IMR-90 (cell line): ENCODE data around the gene GLYATL1.

Experiments used
- POLR2A ChIP-seq: IDR thresholded peaks from 2 replicates; pipeline ENCODE4 v1.6.1; 2012; ENCODE audit warnings: mild to moderate bottlenecking, low read depth, low read length
- RFX5 ChIP-seq: IDR thresholded peaks from 2 replicates; pipeline ENCODE4 v1.8.0; 2012; ENCODE audit warnings: low read depth, mild to moderate bottlenecking, low read length, moderate library complexity
- SMC3 ChIP-seq: fragments of 150-350 bp; IDR thresholded peaks from 2 replicates; pipeline ENCODE4 v1.6.1; 2016; ENCODE audit warnings: low read depth, mild to moderate bottlenecking, antibody characterized with exemption, low read length, moderate library complexity
- TF ChIP-seq, protein P1 (sequence below): conservative IDR thresholded peaks from 2 replicates; pipeline ENCODE4 v1.5.1; 2012; ENCODE audit warnings: mild to moderate bottlenecking, low read depth, low read length, improper control_type of control experiment

GRCh38 chr11:59000003-59000402 lies 60.7 kb downstream of the GLYATL1 start:
- no peak for TF ChIP-seq SMC3
- TF ChIP-seq, protein P1, sequence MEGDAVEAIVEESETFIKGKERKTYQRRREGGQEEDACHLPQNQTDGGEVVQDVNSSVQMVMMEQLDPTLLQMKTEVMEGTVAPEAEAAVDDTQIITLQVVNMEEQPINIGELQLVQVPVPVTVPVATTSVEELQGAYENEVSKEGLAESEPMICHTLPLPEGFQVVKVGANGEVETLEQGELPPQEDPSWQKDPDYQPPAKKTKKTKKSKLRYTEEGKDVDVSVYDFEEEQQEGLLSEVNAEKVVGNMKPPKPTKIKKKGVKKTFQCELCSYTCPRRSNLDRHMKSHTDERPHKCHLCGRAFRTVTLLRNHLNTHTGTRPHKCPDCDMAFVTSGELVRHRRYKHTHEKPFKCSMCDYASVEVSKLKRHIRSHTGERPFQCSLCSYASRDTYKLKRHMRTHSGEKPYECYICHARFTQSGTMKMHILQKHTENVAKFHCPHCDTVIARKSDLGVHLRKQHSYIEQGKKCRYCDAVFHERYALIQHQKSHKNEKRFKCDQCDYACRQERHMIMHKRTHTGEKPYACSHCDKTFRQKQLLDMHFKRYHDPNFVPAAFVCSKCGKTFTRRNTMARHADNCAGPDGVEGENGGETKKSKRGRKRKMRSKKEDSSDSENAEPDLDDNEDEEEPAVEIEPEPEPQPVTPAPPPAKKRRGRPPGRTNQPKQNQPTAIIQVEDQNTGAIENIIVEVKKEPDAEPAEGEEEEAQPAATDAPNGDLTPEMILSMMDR, result no peak
- TF ChIP-seq POLR2A, result no peak
- TF ChIP-seq RFX5, result no peak
